ENCODE measurements around the gene SORCS3. TPM values are rescaled to one million over a fixed set of nuclear protein-coding genes. Genes with fewer than 3 reads are reported as not detected.

Gene SORCS3
- total RNA-seq, 1 donor from 2014 or later = not detected

GRCh38 chr10:104622598-104623209, 18.4 kb upstream of the SORCS3 start:
- no peak for TF ChIP-seq CTCF (IDR thresholded peaks at IDR 0.05)
- intact Hi-C loops (cut with micrococcal nuclease) = loop anchor here (1.0 kb wide), 1 partner anchor 331 kb away; no protein-coding TSS in a partner anchor
- Mint-ChIP-seq H3K4me3 (no peak overlapping the region), H3K4me1 (no peaks in the 10 kb centered on the region), H3K27me3 (peaks cover 14% of the 10 kb centered on the region), H3K36me3 (ENCODE audit: low read depth) (no peaks in the 10 kb centered on the region), H3K9me3 (peaks cover 6% of the 10 kb centered on the region), H3K27ac (no peak overlapping the region)
- POLR2A ChIA-PET = no interaction called here
- DNase-seq = no peak
- CTCF ChIA-PET = no interaction called here
- no peak for ATAC-seq (ENCODE audit: low read depth)

GRCh38 chr10:104630731-104631130, 10.4 kb upstream of the SORCS3 start:
- Mint-ChIP-seq H3K27ac (no peak overlapping the region), H3K9me3 (peaks cover 2% of the 10 kb centered on the region), H3K4me1 (no peaks in the 10 kb centered on the region), H3K4me3 (no peak overlapping the region), H3K36me3 (ENCODE audit: low read depth) (no peaks in the 10 kb centered on the region), H3K27me3 (peaks cover 6% of the 10 kb centered on the region)
- no peak for TF ChIP-seq CTCF (IDR thresholded peaks at IDR 0.05)
- POLR2A ChIA-PET = no interaction called here
- ATAC-seq (ENCODE audit: low read depth) = no peak
- CTCF ChIA-PET = no interaction called here
- no peak for DNase-seq
- intact Hi-C loops (cut with micrococcal nuclease) = no loop called here

GRCh38 chr10:104631946-104632345, 9.1 kb upstream of the SORCS3 start:
- Mint-ChIP-seq H3K27me3 (peaks cover 8% of the 10 kb centered on the region), H3K4me3 (no peak overlapping the region), H3K27ac (no peak overlapping the region), H3K4me1 (no peaks in the 10 kb centered on the region), H3K9me3 (no peaks in the 10 kb centered on the region), H3K36me3 (ENCODE audit: low read depth) (no peaks in the 10 kb centered on the region)
- intact Hi-C loops (cut with micrococcal nuclease) = no loop called here
- TF ChIP-seq CTCF (IDR thresholded peaks at IDR 0.05) = no peak
- ChIA-PET CTCF (no interaction called here), POLR2A (no interaction called here)
- DNase-seq = no peak
- no peak for ATAC-seq (ENCODE audit: low read depth)

GRCh38 chr10:104638861-104639589, 2.1 kb upstream of the SORCS3 start:
- no peaks in the 10 kb centered on the region for H3K9me3 Mint-ChIP-seq
- H3K27me3 Mint-ChIP-seq = peaks cover 46% of the 10 kb centered on the region
- H3K27ac Mint-ChIP-seq = no peak overlapping the region
- ChIA-PET POLR2A (no interaction called here), CTCF (no interaction called here)
- TF ChIP-seq CTCF (IDR thresholded peaks at IDR 0.05) = no peak
- H3K4me3 Mint-ChIP-seq = no peak overlapping the region
- intact Hi-C loops (cut with micrococcal nuclease) = no loop called here
- H3K4me1 Mint-ChIP-seq = peaks cover 2% of the 10 kb centered on the region
- ATAC-seq (ENCODE audit: low read depth) (no peak), DNase-seq (no peak)
- no peaks in the 10 kb centered on the region for H3K36me3 Mint-ChIP-seq (ENCODE audit: low read depth)

GRCh38 chr10:104639590-104640338, 1.3 kb upstream of the SORCS3 start:
- ATAC-seq (ENCODE audit: low read depth) = no peak
- DNase-seq = no peak
- no peaks in the 10 kb centered on the region for H3K9me3 Mint-ChIP-seq
- CTCF ChIA-PET = no interaction called here
- H3K27me3 Mint-ChIP-seq = peaks cover 49% of the 10 kb centered on the region
- intact Hi-C loops (cut with micrococcal nuclease) = no loop called here
- POLR2A ChIA-PET = no interaction called here
- H3K36me3 Mint-ChIP-seq (ENCODE audit: low read depth) = no peaks in the 10 kb centered on the region
- no peak overlapping the region for H3K27ac Mint-ChIP-seq
- no peak for TF ChIP-seq CTCF (IDR thresholded peaks at IDR 0.05)
- H3K4me3 Mint-ChIP-seq = no peak overlapping the region
- H3K4me1 Mint-ChIP-seq = peaks cover 2% of the 10 kb centered on the region
